ENCODE results near the gene FPR1.
"Not testable (repeated sequence)": the region's sequence is repeated elsewhere in the genome, so short reads cannot be mapped to it uniquely, and the experiment has no call there.

FPR1 gene

GRCh38 chr19:51779181-51779580 is 27.5 kb upstream of the FPR1 start:
- no peak for DNase-seq

GRCh38 chr19:51777570-51778462 is 26.1 kb upstream of the FPR1 start:
- DNase-seq = peak; percentile 70

GRCh38 chr19:51776561-51776960 is 24.9 kb upstream of the FPR1 start:
- DNase-seq = not testable (repeated sequence)

GRCh38 chr19:51772977-51773376 is 21.3 kb upstream of the FPR1 start:
- DNase-seq = no peak

GRCh38 chr19:51771376-51772130 is 19.9 kb upstream of the FPR1 start:
- no peak for DNase-seq

GRCh38 chr19:51766461-51766860 is 14.8 kb upstream of the FPR1 start:
- DNase-seq = no peak

- DNase-seq = no peak
Measured at GRCh38 chr19:51765086-51765485, 13.4 kb upstream of the FPR1 start.

GRCh38 chr19:51761696-51762095 is 10.0 kb upstream of the FPR1 start:
- DNase-seq = no peak

- no peak for DNase-seq
Measured at GRCh38 chr19:51760697-51761356, 9.1 kb upstream of the FPR1 start, which contains the start of gene FPR2. Gene FPR2 (plus strand): TSS chr19:51761180. CDS start chr19:51768659, 7,479 bp downstream.

- no peak for DNase-seq
Measured at GRCh38 chr19:51755571-51755970, 3.9 kb upstream of the FPR1 start.

- no peak for DNase-seq
Measured at GRCh38 chr19:51754770-51755169, 3.1 kb upstream of the FPR1 start.

GRCh38 chr19:51754109-51754508 is 2.4 kb upstream of the FPR1 start:
- DNase-seq = no peak

- no peak for DNase-seq
Measured at GRCh38 chr19:51750400-51751094, 1.1 kb downstream of the FPR1 start.

- no peak for DNase-seq
Measured at GRCh38 chr19:51749979-51750378, 1.7 kb downstream of the FPR1 start.

- DNase-seq = no peak
Measured at GRCh38 chr19:51746731-51747130, 4.9 kb downstream of the FPR1 start.

- no peak for DNase-seq
Measured at GRCh38 chr19:51743405-51743804, 8.3 kb downstream of the FPR1 start.

GRCh38 chr19:51742789-51743188 is 8.9 kb downstream of the FPR1 start:
- DNase-seq = no peak

- DNase-seq = no peak
Measured at GRCh38 chr19:51740356-51740755, 11.3 kb downstream of the FPR1 start.

GRCh38 chr19:51739466-51740213 is 12.0 kb downstream of the FPR1 start:
- DNase-seq = no peak

- DNase-seq = not testable (repeated sequence)
Measured at GRCh38 chr19:51738523-51738922, 13.2 kb downstream of the FPR1 start.

- no peak for DNase-seq
Measured at GRCh38 chr19:51737924-51738323, 13.8 kb downstream of the FPR1 start.

GRCh38 chr19:51737389-51737788 is 14.3 kb downstream of the FPR1 start:
- no peak for DNase-seq

Measured in NCI-H2107 (cell line).